HTR-8/SVneo (cell line): ENCODE data around the gene CAGE1.

ENCODE experiments used
- DNase-seq: peaks from one replicate; pipeline ENCODE4 v3.0.0; 2011; ENCODE audit warnings: low spot score, mixed read lengths; ENCODE audit not compliant: insufficient read length
- FAIRE-seq: peaks from 2 replicates; lab custom pipeline; 2011; peaks lifted over from hg19 to GRCh38; lab: Jason Lieb, UNC

The CAGE1 gene

GRCh38 chr6:7389451-7390225 is at the start of gene CAGE1, which contains the start of gene RIOK1:
CAGE1 (minus strand) TSS chr6:7389742; CDS start chr6:7387173, 2,569 bp downstream.
RIOK1 (plus strand) TSS chr6:7389808; CDS start chr6:7390003, 195 bp downstream.
- DNase-seq (peak; percentile 96), FAIRE-seq (peak; percentile 88)

GRCh38 chr6:7439228-7439627 is 49.7 kb upstream of the CAGE1 start:
- FAIRE-seq = no peak
- DNase-seq = no peak

- DNase-seq = no peak
- no peak for FAIRE-seq
These were observed 48.5 kb upstream of the CAGE1 start for GRCh38 chr6:7438011-7438410.

- FAIRE-seq = peak; percentile 26
- no peak for DNase-seq
These were observed 45.1 kb upstream of the CAGE1 start for GRCh38 chr6:7434672-7435071.

GRCh38 chr6:7433121-7433617 is 43.6 kb upstream of the CAGE1 start:
- DNase-seq = no peak
- no peak for FAIRE-seq

- FAIRE-seq (no peak), DNase-seq (no peak)
These were observed 43.0 kb upstream of the CAGE1 start for GRCh38 chr6:7432391-7433120.

- DNase-seq (no peak), FAIRE-seq (no peak)
These were observed 42.3 kb upstream of the CAGE1 start for GRCh38 chr6:7431674-7432390.

GRCh38 chr6:7431313-7431673 is 41.8 kb upstream of the CAGE1 start:
- no peak for FAIRE-seq
- no peak for DNase-seq

- DNase-seq (no peak), FAIRE-seq (no peak)
These were observed 37.1 kb upstream of the CAGE1 start for GRCh38 chr6:7426447-7427169.

GRCh38 chr6:7425808-7426190 is 36.3 kb upstream of the CAGE1 start:
- DNase-seq = no peak
- no peak for FAIRE-seq

- FAIRE-seq = no peak
- peak; percentile 67 for DNase-seq
These were observed 35.6 kb upstream of the CAGE1 start for GRCh38 chr6:7424967-7425807.

GRCh38 chr6:7424058-7424457 is 34.5 kb upstream of the CAGE1 start:
- FAIRE-seq = no peak
- DNase-seq = no peak

GRCh38 chr6:7421066-7421465 is 31.5 kb upstream of the CAGE1 start:
- DNase-seq (no peak), FAIRE-seq (no peak)

GRCh38 chr6:7419065-7419464 is 29.5 kb upstream of the CAGE1 start:
- DNase-seq = no peak
- FAIRE-seq = no peak

- DNase-seq (no peak), FAIRE-seq (no peak)
These were observed 28.8 kb upstream of the CAGE1 start for GRCh38 chr6:7418238-7418905.

GRCh38 chr6:7417684-7418083 is 28.1 kb upstream of the CAGE1 start:
- no peak for FAIRE-seq
- no peak for DNase-seq

- DNase-seq = no peak
- FAIRE-seq = peak; percentile 20
These were observed 25.3 kb upstream of the CAGE1 start for GRCh38 chr6:7414811-7415210.

GRCh38 chr6:7413151-7413823 is 23.7 kb upstream of the CAGE1 start:
- FAIRE-seq = no peak
- DNase-seq = no peak
